Measurements from ENCODE around the gene C3orf22.

C3orf22 gene

DNA sequence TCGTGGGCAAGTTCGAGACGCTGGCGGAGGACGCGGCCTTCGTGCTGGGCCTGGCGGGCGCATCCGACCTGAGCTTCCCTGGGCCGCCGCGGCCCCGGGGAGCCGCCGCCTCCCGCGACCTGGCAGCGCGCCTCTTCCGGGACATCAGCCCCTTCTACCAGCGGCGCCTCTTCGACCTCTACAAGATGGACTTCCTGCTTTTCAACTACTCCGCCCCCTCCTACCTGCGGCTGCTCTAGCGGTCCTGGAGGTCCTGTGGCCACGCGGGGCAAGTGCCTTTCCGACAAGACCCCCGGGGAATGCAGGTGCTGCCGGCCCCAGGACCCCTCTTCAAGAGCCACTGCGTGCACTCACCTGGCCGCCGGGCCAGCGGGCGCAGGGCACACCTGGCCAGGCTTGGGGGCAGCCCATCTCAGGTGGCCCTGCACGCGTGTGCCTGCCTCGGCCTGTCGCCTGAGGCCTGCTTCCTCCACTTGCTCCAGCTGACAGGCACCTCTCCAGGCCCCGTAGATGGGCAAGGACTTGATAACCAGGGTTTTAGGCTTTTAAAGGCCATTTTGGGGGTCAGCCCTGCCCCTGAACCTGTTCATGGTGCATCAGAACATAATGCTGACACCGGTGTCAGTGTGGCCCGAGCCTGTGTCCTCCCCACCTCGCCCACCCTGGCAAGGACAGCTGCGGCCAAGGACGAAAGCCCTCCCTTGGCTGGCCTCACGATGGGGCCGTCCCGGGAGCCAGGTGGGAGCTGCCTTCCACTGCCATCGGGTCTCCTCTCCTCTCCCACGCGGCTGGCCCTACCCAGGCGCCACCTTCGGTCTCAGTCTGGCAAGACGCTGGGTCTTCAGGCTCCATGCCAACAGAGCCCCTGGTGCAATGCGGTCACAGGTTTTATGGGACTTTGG, 16.1 kb downstream of the C3orf22 start:
- Histone ChIP-seq H3K9ac (ENCODE audit: low read depth in 1 of 2, low read length in 2 of 2) (no peak overlapping the region), H3K4me1 (ENCODE audit: control insufficient read depth in 1 of 2, insufficient read depth in 2 of 2, low read length in 2 of 2) (no peaks in the 10 kb centered on the region), H3K9me3 (ENCODE audit: control insufficient read depth in 1 of 2, low read length in 2 of 2) (no peaks in the 10 kb centered on the region), H3K36me3 (ENCODE audit: control insufficient read depth in 1 of 2, insufficient read depth in 2 of 2, low read length in 2 of 2) (no peaks in the 10 kb centered on the region), H3K27me3 (ENCODE audit: control insufficient read depth in 1 of 2, insufficient read depth in 2 of 2, low read length in 2 of 2) (peaks cover 0 to 3% of the 10 kb centered on the region in 2 donors), H3K27ac (ENCODE audit: low read depth, low read length) (no peak overlapping the region), H3K4me3 (ENCODE audit: low read depth in 1 of 2, low read length in 2 of 2) (no peak overlapping the region)

- H3K36me3 ChIP-seq (ENCODE audit: control insufficient read depth in 1 of 2, insufficient read depth in 2 of 2, low read length in 2 of 2): no peaks in the 10 kb centered on the region
- no peak overlapping the region for H3K9ac ChIP-seq (ENCODE audit: low read depth in 1 of 2, low read length in 2 of 2)
- no peaks in the 10 kb centered on the region for H3K9me3 ChIP-seq (ENCODE audit: control insufficient read depth in 1 of 2, low read length in 2 of 2)
- H3K4me3 ChIP-seq (ENCODE audit: low read depth in 1 of 2, low read length in 2 of 2): no peak overlapping the region
- H3K4me1 ChIP-seq (ENCODE audit: control insufficient read depth in 1 of 2, insufficient read depth in 2 of 2, low read length in 2 of 2): no peaks in the 10 kb centered on the region
- H3K27me3 ChIP-seq (ENCODE audit: control insufficient read depth in 1 of 2, insufficient read depth in 2 of 2, low read length in 2 of 2): peaks cover 0 to 3% of the 10 kb centered on the region in 2 donors
- no peak overlapping the region for H3K27ac ChIP-seq (ENCODE audit: low read depth, low read length)
Observed at GRCh38 chr3:126541628-126542339, 16.9 kb downstream of the C3orf22 start.

GRCh38 chr3:126540951-126541627, 17.6 kb downstream of the C3orf22 start:
- no peaks in the 10 kb centered on the region for H3K4me1 ChIP-seq (ENCODE audit: control insufficient read depth in 1 of 2, insufficient read depth in 2 of 2, low read length in 2 of 2)
- no peaks in the 10 kb centered on the region for H3K27me3 ChIP-seq (ENCODE audit: control insufficient read depth in 1 of 2, insufficient read depth in 2 of 2, low read length in 2 of 2)
- H3K9ac ChIP-seq (ENCODE audit: low read depth in 1 of 2, low read length in 2 of 2): no peak overlapping the region
- no peak overlapping the region for H3K4me3 ChIP-seq (ENCODE audit: low read depth in 1 of 2, low read length in 2 of 2)
- no peaks in the 10 kb centered on the region for H3K9me3 ChIP-seq (ENCODE audit: control insufficient read depth in 1 of 2, low read length in 2 of 2)
- H3K36me3 ChIP-seq (ENCODE audit: control insufficient read depth in 1 of 2, insufficient read depth in 2 of 2, low read length in 2 of 2): no peaks in the 10 kb centered on the region
- no peak overlapping the region for H3K27ac ChIP-seq (ENCODE audit: low read depth, low read length)

DNA sequence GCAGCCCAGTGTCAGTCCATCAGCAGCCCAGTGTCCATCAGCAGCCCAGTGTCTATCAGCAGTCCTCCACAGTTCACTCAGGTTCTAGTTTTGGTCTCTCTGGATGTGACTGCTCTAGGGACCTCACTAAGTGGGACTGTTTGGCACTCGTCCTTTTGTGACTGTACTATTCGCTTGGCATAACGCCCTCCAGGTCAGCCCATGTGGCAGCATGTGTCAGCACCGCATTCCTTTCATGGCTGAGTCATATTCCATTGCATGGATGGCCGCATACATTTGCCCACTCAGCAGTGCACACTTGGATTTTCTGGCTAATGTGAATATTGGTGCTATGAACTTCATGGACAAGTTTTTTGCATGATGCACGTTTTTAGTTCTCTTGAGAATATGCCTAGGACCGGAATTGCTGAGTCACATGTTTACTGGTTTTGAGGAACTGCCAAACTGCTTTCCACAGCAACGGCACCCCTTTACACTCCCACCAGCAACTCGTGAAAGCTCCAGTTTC, 18.3 kb downstream of the C3orf22 start:
- Histone ChIP-seq H3K36me3 (ENCODE audit: control insufficient read depth in 1 of 2, insufficient read depth in 2 of 2, low read length in 2 of 2) (no peaks in the 10 kb centered on the region), H3K9ac (ENCODE audit: low read depth in 1 of 2, low read length in 2 of 2) (no peak overlapping the region), H3K4me1 (ENCODE audit: control insufficient read depth in 1 of 2, insufficient read depth in 2 of 2, low read length in 2 of 2) (no peaks in the 10 kb centered on the region), H3K27me3 (ENCODE audit: control insufficient read depth in 1 of 2, insufficient read depth in 2 of 2, low read length in 2 of 2) (peaks cover 0 to 3% of the 10 kb centered on the region in 2 donors), H3K27ac (ENCODE audit: low read depth, low read length) (no peak overlapping the region), H3K4me3 (ENCODE audit: low read depth in 1 of 2, low read length in 2 of 2) (no peak overlapping the region), H3K9me3 (ENCODE audit: control insufficient read depth in 1 of 2, low read length in 2 of 2) (no peaks in the 10 kb centered on the region)

GRCh38 chr3:126539558-126540250, 19.0 kb downstream of the C3orf22 start:
- Histone ChIP-seq H3K9ac (ENCODE audit: low read depth in 1 of 2, low read length in 2 of 2) (no peak overlapping the region), H3K27me3 (ENCODE audit: control insufficient read depth in 1 of 2, insufficient read depth in 2 of 2, low read length in 2 of 2) (peaks cover 0 to 3% of the 10 kb centered on the region in 2 donors), H3K9me3 (ENCODE audit: control insufficient read depth in 1 of 2, low read length in 2 of 2) (no peaks in the 10 kb centered on the region), H3K4me1 (ENCODE audit: control insufficient read depth in 1 of 2, insufficient read depth in 2 of 2, low read length in 2 of 2) (no peaks in the 10 kb centered on the region), H3K4me3 (ENCODE audit: low read depth in 1 of 2, low read length in 2 of 2) (no peak overlapping the region), H3K36me3 (ENCODE audit: control insufficient read depth in 1 of 2, insufficient read depth in 2 of 2, low read length in 2 of 2) (no peaks in the 10 kb centered on the region), H3K27ac (ENCODE audit: low read depth, low read length) (no peak overlapping the region)

DNA sequence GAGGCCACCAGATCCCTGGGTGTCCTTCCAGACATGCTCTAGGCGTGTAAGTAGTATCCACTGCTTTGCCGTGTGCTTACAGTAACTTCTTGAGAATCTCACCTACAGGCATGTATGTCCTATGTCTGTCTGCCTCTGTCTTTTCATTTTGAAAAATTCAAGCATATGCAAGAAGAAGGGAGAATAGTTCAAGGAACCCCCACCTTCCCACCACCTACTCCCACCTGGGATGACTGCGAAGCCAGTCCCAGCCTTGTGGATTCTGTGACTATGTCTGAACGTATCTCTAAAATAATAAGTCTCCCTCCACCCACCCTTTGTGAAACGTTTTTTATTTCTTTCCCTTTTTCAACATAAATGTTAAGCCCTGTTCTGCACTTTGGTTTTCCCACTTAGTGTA, 19.8 kb downstream of the C3orf22 start:
- no peak overlapping the region for H3K9ac ChIP-seq (ENCODE audit: low read depth in 1 of 2, low read length in 2 of 2)
- H3K9me3 ChIP-seq (ENCODE audit: control insufficient read depth in 1 of 2, low read length in 2 of 2): no peaks in the 10 kb centered on the region
- peaks cover 0 to 3% of the 10 kb centered on the region in 2 donors for H3K27me3 ChIP-seq (ENCODE audit: control insufficient read depth in 1 of 2, insufficient read depth in 2 of 2, low read length in 2 of 2)
- H3K4me3 ChIP-seq (ENCODE audit: low read depth in 1 of 2, low read length in 2 of 2): no peak overlapping the region
- no peak overlapping the region for H3K27ac ChIP-seq (ENCODE audit: low read depth, low read length)
- no peaks in the 10 kb centered on the region for H3K36me3 ChIP-seq (ENCODE audit: control insufficient read depth in 1 of 2, insufficient read depth in 2 of 2, low read length in 2 of 2)
- H3K4me1 ChIP-seq (ENCODE audit: control insufficient read depth in 1 of 2, insufficient read depth in 2 of 2, low read length in 2 of 2): no peaks in the 10 kb centered on the region

DNA sequence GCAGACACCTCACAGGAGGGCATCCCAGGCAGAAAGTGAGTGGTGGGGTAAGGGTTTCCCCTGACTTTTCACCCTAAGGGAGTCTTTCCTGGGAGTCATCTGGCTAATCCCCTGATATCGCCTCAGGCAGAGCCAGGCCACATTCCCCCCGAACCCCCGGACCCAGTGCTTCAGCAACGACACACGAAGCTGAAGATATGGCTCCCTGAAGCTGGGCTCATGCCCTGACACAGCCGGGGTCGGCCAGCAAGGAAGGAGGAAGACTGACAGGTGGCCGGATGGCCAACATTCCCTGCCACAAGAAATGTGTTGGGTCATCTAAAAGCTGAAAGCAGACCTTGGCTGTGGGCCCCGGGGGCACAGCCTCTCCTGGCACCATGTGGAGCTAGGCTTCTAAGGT, 20.4 kb downstream of the C3orf22 start:
- peaks cover 0 to 3% of the 10 kb centered on the region in 2 donors for H3K27me3 ChIP-seq (ENCODE audit: control insufficient read depth in 1 of 2, insufficient read depth in 2 of 2, low read length in 2 of 2)
- no peaks in the 10 kb centered on the region for H3K36me3 ChIP-seq (ENCODE audit: control insufficient read depth in 1 of 2, insufficient read depth in 2 of 2, low read length in 2 of 2)
- H3K4me3 ChIP-seq (ENCODE audit: low read depth in 1 of 2, low read length in 2 of 2): no peak overlapping the region

GRCh38 chr3:126537730-126538281, 20.9 kb downstream of the C3orf22 start:
- Histone ChIP-seq H3K4me1 (ENCODE audit: control insufficient read depth in 1 of 2, insufficient read depth in 2 of 2, low read length in 2 of 2) (no peaks in the 10 kb centered on the region), H3K36me3 (ENCODE audit: control insufficient read depth in 1 of 2, insufficient read depth in 2 of 2, low read length in 2 of 2) (no peaks in the 10 kb centered on the region), H3K4me3 (ENCODE audit: low read depth in 1 of 2, low read length in 2 of 2) (no peak overlapping the region), H3K9ac (ENCODE audit: low read depth in 1 of 2, low read length in 2 of 2) (no peak overlapping the region), H3K9me3 (ENCODE audit: control insufficient read depth in 1 of 2, low read length in 2 of 2) (no peaks in the 10 kb centered on the region), H3K27ac (ENCODE audit: low read depth, low read length) (no peak overlapping the region), H3K27me3 (ENCODE audit: control insufficient read depth in 1 of 2, insufficient read depth in 2 of 2, low read length in 2 of 2) (peaks cover 0 to 3% of the 10 kb centered on the region in 2 donors)

More for the DNA sequence above, 20.4 kb downstream of the C3orf22 start:
- Histone ChIP-seq H3K4me1 (ENCODE audit: control insufficient read depth in 1 of 2, insufficient read depth in 2 of 2, low read length in 2 of 2) (no peaks in the 10 kb centered on the region), H3K9ac (ENCODE audit: low read depth in 1 of 2, low read length in 2 of 2) (no peak overlapping the region), H3K9me3 (ENCODE audit: control insufficient read depth in 1 of 2, low read length in 2 of 2) (no peaks in the 10 kb centered on the region), H3K27ac (ENCODE audit: low read depth, low read length) (no peak overlapping the region)

- no peak overlapping the region for H3K4me3 ChIP-seq (ENCODE audit: low read depth in 1 of 2, low read length in 2 of 2)
- no peaks in the 10 kb centered on the region for H3K36me3 ChIP-seq (ENCODE audit: control insufficient read depth in 1 of 2, insufficient read depth in 2 of 2, low read length in 2 of 2)
- H3K4me1 ChIP-seq (ENCODE audit: control insufficient read depth in 1 of 2, insufficient read depth in 2 of 2, low read length in 2 of 2): no peaks in the 10 kb centered on the region
- H3K27me3 ChIP-seq (ENCODE audit: control insufficient read depth in 1 of 2, insufficient read depth in 2 of 2, low read length in 2 of 2): peaks cover 0 to 3% of the 10 kb centered on the region in 2 donors
- H3K27ac ChIP-seq (ENCODE audit: low read depth, low read length): no peak overlapping the region
- H3K9ac ChIP-seq (ENCODE audit: low read depth in 1 of 2, low read length in 2 of 2): no peak overlapping the region
- no peaks in the 10 kb centered on the region for H3K9me3 ChIP-seq (ENCODE audit: control insufficient read depth in 1 of 2, low read length in 2 of 2)
Observed at GRCh38 chr3:126537116-126537729, 21.5 kb downstream of the C3orf22 start.
